Omental fat pad (tissue), 4 donors: ENCODE measurements around the gene BDH1. TPM values are rescaled to one million over a fixed set of nuclear protein-coding genes. Genes with fewer than 3 reads are reported as not detected.

Experiments used
- ATAC-seq: fragments of 150-250 bp; one replicate; pipeline ENCODE4 v1.9.1; 2016; ENCODE audit warnings: mild to moderate bottlenecking, moderate library complexity; ENCODE audit not compliant: low FRiP score
- DNase-seq: peaks from one replicate; pipeline ENCODE4 v3.0.0-alpha.2; 2019; ENCODE audit warnings: low spot score
- total RNA-seq, 4 donors: library from RNA; depleted of rRNA; stranded (reverse); fragments of >200 nt; gene quantifications; one replicate each; pipeline ENCODE4 v1.1.0, GENCODE V29; 2016
- TF ChIP-seq, protein P1 (sequence below), 3 donors: fragments of 450-650 bp; IDR thresholded peaks; one replicate each; pipeline ENCODE4 v1.5.1; 2016 to 2017; ENCODE audit warnings: antibody characterized with exemption in 3 of 3, mild to moderate bottlenecking in 3 of 3, moderate library complexity in 2 of 3

Gene BDH1
- total RNA-seq, 4 donors from 2014 or later: 11.9 to 24.9 (median 16.1) TPM

GRCh38 chr3:197491478-197491877, 64.3 kb downstream of the BDH1 start:
- DNase-seq: no peak
- TF ChIP-seq, protein P1, sequence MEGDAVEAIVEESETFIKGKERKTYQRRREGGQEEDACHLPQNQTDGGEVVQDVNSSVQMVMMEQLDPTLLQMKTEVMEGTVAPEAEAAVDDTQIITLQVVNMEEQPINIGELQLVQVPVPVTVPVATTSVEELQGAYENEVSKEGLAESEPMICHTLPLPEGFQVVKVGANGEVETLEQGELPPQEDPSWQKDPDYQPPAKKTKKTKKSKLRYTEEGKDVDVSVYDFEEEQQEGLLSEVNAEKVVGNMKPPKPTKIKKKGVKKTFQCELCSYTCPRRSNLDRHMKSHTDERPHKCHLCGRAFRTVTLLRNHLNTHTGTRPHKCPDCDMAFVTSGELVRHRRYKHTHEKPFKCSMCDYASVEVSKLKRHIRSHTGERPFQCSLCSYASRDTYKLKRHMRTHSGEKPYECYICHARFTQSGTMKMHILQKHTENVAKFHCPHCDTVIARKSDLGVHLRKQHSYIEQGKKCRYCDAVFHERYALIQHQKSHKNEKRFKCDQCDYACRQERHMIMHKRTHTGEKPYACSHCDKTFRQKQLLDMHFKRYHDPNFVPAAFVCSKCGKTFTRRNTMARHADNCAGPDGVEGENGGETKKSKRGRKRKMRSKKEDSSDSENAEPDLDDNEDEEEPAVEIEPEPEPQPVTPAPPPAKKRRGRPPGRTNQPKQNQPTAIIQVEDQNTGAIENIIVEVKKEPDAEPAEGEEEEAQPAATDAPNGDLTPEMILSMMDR (IDR thresholded peaks at IDR 0.05): no peak
- ATAC-seq: no peak

- TF ChIP-seq, protein P1 (IDR thresholded peaks at IDR 0.05): no peak
- no peak for ATAC-seq
- DNase-seq: no peak
Observed at GRCh38 chr3:197490098-197491058, 65.4 kb downstream of the BDH1 start.

DNA sequence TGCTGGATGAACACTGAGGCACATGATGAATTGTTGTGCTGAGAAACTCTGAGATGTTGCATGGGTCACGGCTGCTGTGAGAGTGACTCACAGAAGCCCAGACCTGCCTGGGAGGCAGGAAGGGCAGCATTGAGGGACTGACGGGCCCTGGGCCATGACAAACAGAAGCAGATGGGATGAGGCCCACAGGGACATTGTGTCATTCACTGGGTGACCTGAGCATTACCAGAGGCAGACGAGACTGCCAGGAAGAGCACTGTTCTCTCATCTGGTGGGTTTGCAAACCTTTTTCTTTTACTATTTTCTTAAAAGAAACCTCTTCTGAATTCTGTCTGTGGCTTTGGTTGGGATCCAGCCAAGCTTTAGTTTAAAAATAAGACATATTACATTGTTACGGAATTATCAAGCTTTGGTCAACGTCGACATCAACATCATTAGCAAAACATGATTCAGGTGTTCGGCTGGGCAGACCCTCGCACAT, 67.8 kb downstream of the BDH1 start:
- TF ChIP-seq, protein P1 (IDR thresholded peaks at IDR 0.05): no peak
- DNase-seq: no peak
- peak; percentile 34 for ATAC-seq

DNA sequence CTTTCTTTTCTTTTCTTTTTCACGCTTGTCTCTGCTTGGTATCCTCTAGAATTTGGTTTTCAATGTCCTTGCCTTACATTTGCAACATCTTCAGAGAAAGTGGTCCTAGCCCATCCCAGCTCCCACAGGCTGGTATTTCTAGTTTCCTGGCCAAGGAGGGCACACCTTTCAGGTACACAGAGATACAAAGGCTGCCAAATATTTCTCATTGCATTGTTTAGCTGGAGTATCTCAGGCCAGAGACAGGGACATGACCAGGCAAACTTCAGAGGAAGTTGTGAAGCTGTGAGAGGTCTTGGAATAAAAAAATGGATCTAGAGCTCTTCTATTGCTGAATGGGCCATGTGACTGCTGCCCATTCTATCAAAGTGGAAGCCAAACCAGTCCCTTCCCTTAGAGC, 68.9 kb downstream of the BDH1 start:
- TF ChIP-seq, protein P1 (IDR thresholded peaks at IDR 0.05): no peak
- no peak for DNase-seq
- ATAC-seq: no peak

GRCh38 chr3:197485143-197485542, 70.6 kb downstream of the BDH1 start:
- TF ChIP-seq, protein P1 (IDR thresholded peaks at IDR 0.05): no peak
- no peak for DNase-seq
- ATAC-seq: no peak

- ATAC-seq: no peak
- TF ChIP-seq, protein P1 (IDR thresholded peaks at IDR 0.05): no peak
- no peak for DNase-seq
Observed at GRCh38 chr3:197484204-197484901, 71.4 kb downstream of the BDH1 start.
